GM23248 (cell line): ENCODE results near the gene HCCS.

Source experiments
- EZH2 ChIP-seq: fragments of 200-600 bp; sonication (generic); IDR thresholded peaks from 2 replicates; pipeline ENCODE4 v1.6.1; 2018; ENCODE audit warnings: antibody characterized with exemption, mild to moderate bottlenecking; ENCODE audit not compliant: insufficient read depth, poor library complexity, severe bottlenecking
- EZH2phosphoT487 ChIP-seq: fragments of 200-600 bp; sonication (generic); IDR thresholded peaks from 2 replicates; pipeline ENCODE4 v1.6.1; 2018; ENCODE audit warnings: antibody characterized with exemption, moderate library complexity, mild to moderate bottlenecking, low read depth; ENCODE audit not compliant: insufficient read depth

- TF ChIP-seq EZH2 (no peak), EZH2phosphoT487 (no peak)
These were observed 10.7 kb upstream of the HCCS start for GRCh38 chrX:11100281-11101035.
